ENCODE measurements around the gene CFAP141. TPM values are rescaled to one million over a fixed set of nuclear protein-coding genes. Genes with fewer than 3 reads are reported as not detected.
A peak's percentile ranks its signal among the peaks of the same experiment; 100 is the strongest.

Gene CFAP141
- total and polyA plus RNA-seq, 8 donors = not detected

DNA sequence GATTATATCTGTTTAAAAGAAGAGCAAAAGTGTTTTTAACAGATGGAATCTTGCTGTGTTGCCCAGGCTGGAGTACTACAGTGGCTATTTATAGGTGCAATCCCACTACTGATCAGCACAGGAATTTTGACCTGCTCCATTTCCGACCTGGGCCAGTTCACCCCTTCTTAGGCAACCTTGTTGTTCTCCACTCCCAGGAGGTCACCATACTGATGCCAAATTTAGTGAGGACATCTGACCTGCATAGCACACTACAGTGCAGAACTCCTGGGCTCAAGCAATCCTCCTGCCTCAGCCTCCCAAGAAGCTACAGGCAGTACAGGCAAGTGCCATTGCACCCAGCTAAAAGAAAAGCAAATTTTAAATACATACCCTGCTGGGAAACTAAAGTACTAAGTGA, 39.9 kb downstream of the CFAP141 start:
- Histone ChIP-seq H3K9me3 (no peaks in the 10 kb centered on the region), H3K36me3 (peaks cover 86 to 100% (median 100%) of the 10 kb centered on the region in 4 donors), H3K4me3 (no peak overlapping the region), H3K4me1 (no peaks in the 10 kb centered on the region), H3K27me3 (no peaks in the 10 kb centered on the region), H3K27ac (no peak overlapping the region)
- no peak for DNase-seq
- WGBS, 5 donors = 88 to 100% (median 93%) methylated on average over 1 of the region's 1 CpG
- no peak for TF ChIP-seq POLR2A (IDR thresholded peaks at IDR 0.05)
- no peak for TF ChIP-seq EP300 (IDR thresholded peaks at IDR 0.05)
- TF ChIP-seq, protein P1, sequence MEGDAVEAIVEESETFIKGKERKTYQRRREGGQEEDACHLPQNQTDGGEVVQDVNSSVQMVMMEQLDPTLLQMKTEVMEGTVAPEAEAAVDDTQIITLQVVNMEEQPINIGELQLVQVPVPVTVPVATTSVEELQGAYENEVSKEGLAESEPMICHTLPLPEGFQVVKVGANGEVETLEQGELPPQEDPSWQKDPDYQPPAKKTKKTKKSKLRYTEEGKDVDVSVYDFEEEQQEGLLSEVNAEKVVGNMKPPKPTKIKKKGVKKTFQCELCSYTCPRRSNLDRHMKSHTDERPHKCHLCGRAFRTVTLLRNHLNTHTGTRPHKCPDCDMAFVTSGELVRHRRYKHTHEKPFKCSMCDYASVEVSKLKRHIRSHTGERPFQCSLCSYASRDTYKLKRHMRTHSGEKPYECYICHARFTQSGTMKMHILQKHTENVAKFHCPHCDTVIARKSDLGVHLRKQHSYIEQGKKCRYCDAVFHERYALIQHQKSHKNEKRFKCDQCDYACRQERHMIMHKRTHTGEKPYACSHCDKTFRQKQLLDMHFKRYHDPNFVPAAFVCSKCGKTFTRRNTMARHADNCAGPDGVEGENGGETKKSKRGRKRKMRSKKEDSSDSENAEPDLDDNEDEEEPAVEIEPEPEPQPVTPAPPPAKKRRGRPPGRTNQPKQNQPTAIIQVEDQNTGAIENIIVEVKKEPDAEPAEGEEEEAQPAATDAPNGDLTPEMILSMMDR (IDR thresholded peaks at IDR 0.05) = no peak
- no peak for TF ChIP-seq POLR2AphosphoS5 (IDR thresholded peaks at IDR 0.05)
- intact Hi-C loops (cut with DNase I; ENCODE audit: low total_unique reads) = no loop called here

GRCh38 chr1:154159554-154159953, 46.6 kb downstream of the CFAP141 start:
- intact Hi-C loops (cut with DNase I; ENCODE audit: low total_unique reads) = no loop called here
- Histone ChIP-seq H3K9me3 (no peaks in the 10 kb centered on the region), H3K27ac (no peak overlapping the region), H3K36me3 (peaks cover 54 to 96% (median 91%) of the 10 kb centered on the region in 4 donors), H3K4me1 (peaks cover 8 to 50% (median 26%) of the 10 kb centered on the region in 4 donors), H3K27me3 (no peaks in the 10 kb centered on the region), H3K4me3 (no peak overlapping the region)
- no peak for TF ChIP-seq POLR2A (IDR thresholded peaks at IDR 0.05)
- TF ChIP-seq POLR2AphosphoS5 (IDR thresholded peaks at IDR 0.05) = no peak
- TF ChIP-seq EP300 (IDR thresholded peaks at IDR 0.05) = no peak
- TF ChIP-seq, protein P1 (IDR thresholded peaks at IDR 0.05) = no peak
- no peak for DNase-seq

DNA sequence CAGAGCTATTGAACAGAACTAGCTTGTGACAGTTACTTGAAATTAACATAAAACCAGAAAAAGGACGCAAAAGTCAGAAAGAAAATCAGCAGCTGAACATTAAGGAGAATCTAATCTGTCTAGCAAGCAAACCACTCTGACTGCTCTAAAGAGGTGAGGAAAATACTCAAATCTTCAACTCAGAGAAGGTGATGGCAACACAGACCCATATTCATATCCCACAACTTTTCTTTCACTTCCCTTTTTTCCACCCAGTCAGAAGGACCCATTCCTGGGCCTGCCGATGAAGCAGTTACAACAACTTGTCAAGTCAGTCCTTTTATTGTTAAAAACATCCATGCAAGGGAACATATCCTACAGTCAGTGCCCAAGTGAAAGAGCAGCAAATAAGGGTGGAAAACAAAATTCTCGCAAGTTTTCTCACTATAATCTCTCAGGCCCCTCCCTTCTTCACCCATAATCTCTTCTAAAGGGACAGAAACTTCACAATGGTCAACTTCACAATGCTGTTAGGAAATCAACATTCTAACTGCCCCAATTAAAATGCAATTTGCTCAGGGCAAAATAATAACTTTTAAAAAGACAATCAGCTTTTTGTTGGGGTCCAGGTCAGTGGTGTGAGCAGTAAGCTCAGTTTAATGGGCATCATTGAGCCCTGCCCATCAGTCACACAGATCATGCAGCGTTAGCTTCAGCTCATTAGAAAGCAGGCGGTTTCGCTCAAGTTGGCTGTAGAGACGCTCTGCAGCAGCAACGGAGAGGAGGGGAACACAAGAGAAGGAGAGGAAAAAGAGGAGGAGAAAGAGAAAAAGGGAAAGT, 47.6 kb downstream of the CFAP141 start:
- intact Hi-C loops (cut with DNase I; ENCODE audit: low total_unique reads) = no loop called here
- TF ChIP-seq POLR2A (IDR thresholded peaks at IDR 0.05) (no peak), EP300 (IDR thresholded peaks at IDR 0.05) (no peak), POLR2AphosphoS5 (IDR thresholded peaks at IDR 0.05) (no peak)
- TF ChIP-seq, protein P1 (IDR thresholded peaks at IDR 0.05) = no peak
- H3K27ac ChIP-seq = peak overlapping the region in 2 of 5 donors; percentile 30 to 63
- 82 to 87% (median 85%) methylated on average over 8 of the region's 8 CpGs for WGBS, 5 donors
- H3K27me3 ChIP-seq = no peaks in the 10 kb centered on the region
- H3K4me1 ChIP-seq = peaks cover 8 to 53% (median 27%) of the 10 kb centered on the region in 4 donors
- H3K9me3 ChIP-seq = no peaks in the 10 kb centered on the region
- H3K36me3 ChIP-seq = peaks cover 44 to 86% (median 81%) of the 10 kb centered on the region in 4 donors
- no peak for DNase-seq
- no peak overlapping the region for H3K4me3 ChIP-seq

DNA sequence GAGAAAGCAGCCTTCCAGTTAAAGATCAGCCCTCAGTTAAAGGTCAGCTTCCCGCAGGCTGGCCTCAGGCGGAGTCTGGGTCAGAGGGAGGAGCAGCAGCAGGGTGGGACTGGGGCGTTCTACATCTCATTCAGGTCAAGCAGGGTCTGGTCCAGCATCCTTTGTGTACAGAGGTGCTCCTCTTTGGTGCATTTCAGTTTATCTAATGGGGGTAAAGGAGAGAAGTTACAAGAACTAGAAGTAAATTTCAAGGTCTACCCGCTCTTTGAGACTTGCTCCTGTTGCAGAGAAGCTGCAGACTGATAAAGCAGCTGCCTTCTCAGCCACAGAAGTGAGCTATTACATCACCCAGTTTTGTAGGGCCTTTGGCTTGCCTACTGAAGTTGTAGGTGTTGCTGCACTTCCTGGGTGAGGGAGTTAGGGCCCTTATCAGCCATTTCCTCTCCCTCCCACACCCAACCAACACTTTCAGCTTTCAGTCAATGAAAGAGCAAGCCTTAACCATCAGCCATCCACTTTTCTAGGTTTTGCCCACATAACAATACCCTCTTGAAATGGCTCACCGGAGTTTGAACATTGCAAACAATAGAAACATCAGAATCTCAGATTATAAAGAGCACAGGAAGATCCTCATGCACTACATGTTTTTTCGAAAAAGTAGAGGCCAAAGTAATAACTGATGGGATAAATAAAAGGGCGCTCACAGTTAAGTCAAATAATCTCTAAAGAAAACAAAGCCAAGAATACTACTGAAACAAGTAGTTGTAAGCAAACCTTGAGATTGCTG, 48.4 kb downstream of the CFAP141 start:
- peak in 2 of 3 donors; percentile 33 to 70 for TF ChIP-seq POLR2AphosphoS5 (IDR thresholded peaks at IDR 0.05)
- TF ChIP-seq, protein P1 (IDR thresholded peaks at IDR 0.05) = no peak
- Histone ChIP-seq H3K4me1 (peaks cover 8 to 53% (median 27%) of the 10 kb centered on the region in 4 donors), H3K9me3 (no peaks in the 10 kb centered on the region), H3K36me3 (peaks cover 41 to 78% (median 73%) of the 10 kb centered on the region in 4 donors), H3K27ac (peak overlapping the region in 4 of 5 donors; percentile 30 to 65 (median 60)), H3K4me3 (no peak overlapping the region), H3K27me3 (no peaks in the 10 kb centered on the region)
- DNase-seq = peak; percentile 29 to 84
- intact Hi-C loops (cut with DNase I; ENCODE audit: low total_unique reads) = no loop called here
- 36 to 49% (median 47%) methylated on average over 7 of the region's 7 CpGs for WGBS, 5 donors
